ENCODE results near the gene COL1A2. TPM values are rescaled to one million over a fixed set of nuclear protein-coding genes. Genes with fewer than 3 reads are reported as not detected.

COL1A2 gene
- total and polyA plus RNA-seq, 7 donors = 10.8 to 85.0 (median 24.5) TPM

DNA sequence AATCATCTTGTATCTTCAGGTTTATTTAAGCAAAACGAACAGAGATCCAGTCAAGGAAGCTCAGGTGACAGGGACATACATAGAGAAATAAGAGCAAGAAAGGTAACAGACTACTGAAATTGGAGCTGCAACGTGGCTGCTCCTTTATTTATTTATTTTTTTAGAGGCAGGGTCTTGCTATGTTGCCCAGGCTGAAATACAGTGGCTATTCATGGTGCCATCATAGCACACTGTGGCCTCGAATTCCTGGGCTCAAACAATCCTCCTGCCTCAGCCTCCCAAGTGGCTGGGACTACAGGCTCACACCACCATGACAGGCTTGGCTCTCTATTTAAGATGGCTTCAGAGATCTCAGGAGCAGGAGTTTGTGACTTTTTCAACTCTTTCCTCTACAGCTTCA, 46.4 kb downstream of the COL1A2 start:
- Histone ChIP-seq H3K27ac (no peak overlapping the region), H3K4me1 (no peaks in the 10 kb centered on the region), H3K4me3 (no peak overlapping the region), H3K9me3 (no peaks in the 10 kb centered on the region), H3K27me3 (ENCODE audit: insufficient read depth in 3 of 3, low read length in 2 of 3) (no peaks in the 10 kb centered on the region), H3K36me3 (ENCODE audit: insufficient read depth in 1 of 2, low read depth in 1 of 2) (no peaks in the 10 kb centered on the region)
- no peak for DNase-seq
- no peak for ATAC-seq
- TF ChIP-seq, protein P1, sequence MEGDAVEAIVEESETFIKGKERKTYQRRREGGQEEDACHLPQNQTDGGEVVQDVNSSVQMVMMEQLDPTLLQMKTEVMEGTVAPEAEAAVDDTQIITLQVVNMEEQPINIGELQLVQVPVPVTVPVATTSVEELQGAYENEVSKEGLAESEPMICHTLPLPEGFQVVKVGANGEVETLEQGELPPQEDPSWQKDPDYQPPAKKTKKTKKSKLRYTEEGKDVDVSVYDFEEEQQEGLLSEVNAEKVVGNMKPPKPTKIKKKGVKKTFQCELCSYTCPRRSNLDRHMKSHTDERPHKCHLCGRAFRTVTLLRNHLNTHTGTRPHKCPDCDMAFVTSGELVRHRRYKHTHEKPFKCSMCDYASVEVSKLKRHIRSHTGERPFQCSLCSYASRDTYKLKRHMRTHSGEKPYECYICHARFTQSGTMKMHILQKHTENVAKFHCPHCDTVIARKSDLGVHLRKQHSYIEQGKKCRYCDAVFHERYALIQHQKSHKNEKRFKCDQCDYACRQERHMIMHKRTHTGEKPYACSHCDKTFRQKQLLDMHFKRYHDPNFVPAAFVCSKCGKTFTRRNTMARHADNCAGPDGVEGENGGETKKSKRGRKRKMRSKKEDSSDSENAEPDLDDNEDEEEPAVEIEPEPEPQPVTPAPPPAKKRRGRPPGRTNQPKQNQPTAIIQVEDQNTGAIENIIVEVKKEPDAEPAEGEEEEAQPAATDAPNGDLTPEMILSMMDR (IDR thresholded peaks at IDR 0.05) = no peak
- intact Hi-C loops (cut with DNase I) = no loop called here
- WGBS, 3 donors = 81 to 88% (median 87%) methylated on average over 3 of the region's 3 CpGs

DNA sequence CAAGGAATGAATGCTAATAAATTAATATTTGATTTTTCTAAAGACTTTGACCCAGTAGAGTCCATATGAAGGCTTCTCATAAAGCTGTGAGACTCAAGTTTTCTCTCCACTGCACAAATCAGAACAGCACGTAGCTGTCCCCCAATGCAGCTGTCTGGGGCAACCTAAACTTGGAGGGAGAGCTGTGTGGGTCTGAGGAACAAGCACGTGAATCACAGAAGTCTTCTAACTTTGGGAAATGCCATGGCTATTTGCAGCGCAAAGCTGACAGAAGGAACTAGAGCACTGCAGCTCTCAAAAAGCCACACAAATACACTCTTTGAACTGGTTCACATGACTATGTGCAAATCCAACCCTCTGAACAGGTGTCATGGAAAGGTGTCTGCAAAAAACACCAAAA, 47.9 kb downstream of the COL1A2 start:
- H3K27me3 ChIP-seq (ENCODE audit: insufficient read depth in 3 of 3, low read length in 2 of 3) = no peaks in the 10 kb centered on the region
- H3K4me1 ChIP-seq = no peaks in the 10 kb centered on the region
- no peak overlapping the region for H3K4me3 ChIP-seq
- DNase-seq (no peak), ATAC-seq (no peak)
- H3K36me3 ChIP-seq (ENCODE audit: insufficient read depth in 1 of 2, low read depth in 1 of 2) = no peaks in the 10 kb centered on the region
- TF ChIP-seq, protein P1 (IDR thresholded peaks at IDR 0.05) = no peak
- no peak overlapping the region for H3K27ac ChIP-seq
- intact Hi-C loops (cut with DNase I) = no loop called here
- 70 to 77% (median 71%) methylated on average over 3 of the region's 3 CpGs for WGBS, 3 donors
- H3K9me3 ChIP-seq = no peaks in the 10 kb centered on the region

DNA sequence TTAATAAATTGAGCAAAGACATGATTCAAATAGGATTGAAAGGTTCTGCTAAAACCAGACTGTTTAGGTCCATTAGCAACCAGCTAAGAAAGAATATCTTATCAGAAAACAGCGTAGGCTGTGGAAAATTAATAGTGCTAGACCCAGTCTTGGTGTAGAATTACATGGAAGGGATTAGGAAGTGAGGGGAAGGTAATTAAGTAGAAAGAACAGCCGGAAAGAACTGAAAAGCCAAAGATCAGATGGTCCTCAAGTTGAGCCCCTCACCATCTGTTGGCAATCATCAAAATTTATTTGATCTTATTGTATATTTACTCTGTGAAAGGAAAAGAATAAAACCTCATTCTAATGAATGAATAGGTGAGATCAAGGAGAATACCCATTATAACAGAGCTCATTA, 50.1 kb downstream of the COL1A2 start:
- Histone ChIP-seq H3K9me3 (no peaks in the 10 kb centered on the region), H3K27me3 (ENCODE audit: insufficient read depth in 3 of 3, low read length in 2 of 3) (no peaks in the 10 kb centered on the region), H3K4me1 (no peaks in the 10 kb centered on the region), H3K36me3 (ENCODE audit: insufficient read depth in 1 of 2, low read depth in 1 of 2) (no peaks in the 10 kb centered on the region), H3K4me3 (no peak overlapping the region), H3K27ac (no peak overlapping the region)
- TF ChIP-seq, protein P1 (IDR thresholded peaks at IDR 0.05) = no peak
- DNase-seq (no peak), ATAC-seq (no peak)
- intact Hi-C loops (cut with DNase I) = loop anchor here in 1 of 2 donors (5.0 kb wide), 2 partner anchors 212 to 1037 kb away; partner anchors contain the start of gene SGCE
- 28 to 47% (median 40%) methylated on average over 2 of the region's 2 CpGs for WGBS, 3 donors

DNA sequence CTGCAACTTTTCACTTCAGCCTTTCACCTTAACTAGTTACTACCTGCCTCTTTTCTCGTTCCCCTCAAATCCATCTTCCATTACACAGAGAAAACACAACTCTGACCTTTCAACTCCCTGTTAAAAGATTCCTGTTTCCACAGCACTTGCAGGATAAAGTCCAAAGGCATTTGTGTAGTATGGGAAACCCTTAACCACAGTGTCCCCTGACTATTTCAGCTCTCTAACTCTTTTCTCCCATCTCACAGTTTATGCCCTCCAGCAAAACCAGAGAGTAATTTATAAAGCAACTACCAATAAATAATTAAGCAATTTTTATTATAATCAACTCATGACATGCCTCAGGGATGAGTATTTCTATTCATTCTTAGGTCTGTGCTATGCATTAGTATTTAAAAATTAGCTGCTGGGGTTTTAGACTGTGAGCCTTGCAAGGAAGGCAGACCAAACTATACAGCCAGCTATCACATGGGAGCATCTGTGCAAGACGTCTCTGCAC, 51.0 kb downstream of the COL1A2 start:
- H3K9me3 ChIP-seq = no peaks in the 10 kb centered on the region
- H3K27ac ChIP-seq = no peak overlapping the region
- no peak overlapping the region for H3K4me3 ChIP-seq
- WGBS, 3 donors = 56 to 66% (median 60%) methylated on average over 2 of the region's 2 CpGs
- DNase-seq (no peak), ATAC-seq (no peak)
- intact Hi-C loops (cut with DNase I) = loop anchor here in 1 of 2 donors (5.0 kb wide), 2 partner anchors 212 to 1037 kb away; partner anchors contain the start of gene SGCE
- TF ChIP-seq, protein P1 (IDR thresholded peaks at IDR 0.05) = no peak
- no peaks in the 10 kb centered on the region for H3K4me1 ChIP-seq
- H3K27me3 ChIP-seq (ENCODE audit: insufficient read depth in 3 of 3, low read length in 2 of 3) = no peaks in the 10 kb centered on the region
- no peaks in the 10 kb centered on the region for H3K36me3 ChIP-seq (ENCODE audit: insufficient read depth in 1 of 2, low read depth in 1 of 2)

DNA sequence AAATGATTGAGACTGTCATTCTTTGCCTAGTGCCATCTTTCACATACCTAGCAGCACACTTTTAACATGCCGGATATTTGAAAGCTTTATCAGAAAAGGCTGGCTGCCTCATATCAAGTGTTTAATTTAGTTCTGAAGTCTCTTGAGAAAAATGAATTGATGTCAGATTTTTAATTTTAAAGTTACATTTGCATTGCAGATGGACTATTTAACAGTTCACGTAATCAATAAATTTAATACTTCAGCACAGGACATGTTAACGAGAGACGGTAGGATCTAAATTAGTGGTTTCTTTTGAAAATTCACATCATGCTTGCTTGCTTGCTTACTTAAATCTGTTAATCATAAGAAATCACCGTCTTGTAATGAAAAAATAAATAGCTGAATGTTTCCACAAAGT, 51.6 kb downstream of the COL1A2 start:
- WGBS, 3 donors = 95 to 97% (median 96%) methylated on average over 5 of the region's 5 CpGs
- intact Hi-C loops (cut with DNase I) = loop anchor here in 1 of 2 donors (5.0 kb wide), 2 partner anchors 211 to 1036 kb away; partner anchors contain the start of gene SGCE
- Histone ChIP-seq H3K27ac (no peak overlapping the region), H3K4me1 (no peaks in the 10 kb centered on the region), H3K36me3 (ENCODE audit: insufficient read depth in 1 of 2, low read depth in 1 of 2) (no peaks in the 10 kb centered on the region), H3K27me3 (ENCODE audit: insufficient read depth in 3 of 3, low read length in 2 of 3) (no peaks in the 10 kb centered on the region), H3K4me3 (no peak overlapping the region), H3K9me3 (no peaks in the 10 kb centered on the region)
- DNase-seq (no peak), ATAC-seq (no peak)
- TF ChIP-seq, protein P1 (IDR thresholded peaks at IDR 0.05) = no peak
